Amniotic stem cell (primary cell): ENCODE data around the gene ZFPL1.
A peak's percentile ranks its signal among the peaks of the same experiment; 100 is the strongest.
"Not testable (repeated sequence)": the region's sequence is repeated elsewhere in the genome, so short reads cannot be mapped to it uniquely, and the experiment has no call there.

ENCODE experiments used
- DNase-seq: peaks from one replicate; lab custom pipeline; 2025; lab: John Stamatoyannopoulos, UW

The ZFPL1 gene

GRCh38 chr11:65115361-65116082 is 31.5 kb downstream of the ZFPL1 start:
- no peak for DNase-seq

- no peak for DNase-seq
These were observed 32.6 kb downstream of the ZFPL1 start for GRCh38 chr11:65116370-65117205.

GRCh38 chr11:65117206-65118096 is 33.4 kb downstream of the ZFPL1 start, which contains the start of gene ZNHIT2:
Gene ZNHIT2 (minus strand): TSS chr11:65117701. CDS start chr11:65117653, 48 bp downstream.
- peak; percentile 96 for DNase-seq

GRCh38 chr11:65118097-65118837 is 34.2 kb downstream of the ZFPL1 start:
- DNase-seq = no peak

- DNase-seq = not testable (repeated sequence)
These were observed 35.1 kb downstream of the ZFPL1 start for GRCh38 chr11:65118891-65119669.

GRCh38 chr11:65119670-65119995 is 35.6 kb downstream of the ZFPL1 start:
- DNase-seq = no peak

GRCh38 chr11:65120831-65121230 is 36.8 kb downstream of the ZFPL1 start:
- no peak for DNase-seq

GRCh38 chr11:65121447-65121864 is 37.4 kb downstream of the ZFPL1 start:
- no peak for DNase-seq

- DNase-seq = peak; percentile 97
These were observed 38.1 kb downstream of the ZFPL1 start, which contains the start of the genes FAU and MRPL49 for GRCh38 chr11:65121865-65122696. Gene FAU (minus strand): TSS chr11:65122134. CDS start chr11:65121813, 321 bp downstream. Gene MRPL49 (plus strand): TSS chr11:65122321. CDS start chr11:65122347, 26 bp downstream.

GRCh38 chr11:65124480-65125196 is 40.6 kb downstream of the ZFPL1 start:
- no peak for DNase-seq

- DNase-seq = no peak
These were observed 41.4 kb downstream of the ZFPL1 start for GRCh38 chr11:65125197-65126056.

GRCh38 chr11:65126624-65127274 is 42.7 kb downstream of the ZFPL1 start:
- DNase-seq = no peak

- DNase-seq = no peak
These were observed 43.6 kb downstream of the ZFPL1 start for GRCh38 chr11:65127473-65128181.

GRCh38 chr11:65128182-65129145 is 44.4 kb downstream of the ZFPL1 start:
- no peak for DNase-seq

- DNase-seq = no peak
These were observed 45.8 kb downstream of the ZFPL1 start for GRCh38 chr11:65129649-65130441.
